ENCODE results near the gene CCDC137. TPM values are rescaled to one million over a fixed set of nuclear protein-coding genes. Genes with fewer than 3 reads are reported as not detected.

Gene CCDC137
- total and polyA plus RNA-seq, 2 experiments from 2014 or later: 11.7 to 22.8 TPM

DNA sequence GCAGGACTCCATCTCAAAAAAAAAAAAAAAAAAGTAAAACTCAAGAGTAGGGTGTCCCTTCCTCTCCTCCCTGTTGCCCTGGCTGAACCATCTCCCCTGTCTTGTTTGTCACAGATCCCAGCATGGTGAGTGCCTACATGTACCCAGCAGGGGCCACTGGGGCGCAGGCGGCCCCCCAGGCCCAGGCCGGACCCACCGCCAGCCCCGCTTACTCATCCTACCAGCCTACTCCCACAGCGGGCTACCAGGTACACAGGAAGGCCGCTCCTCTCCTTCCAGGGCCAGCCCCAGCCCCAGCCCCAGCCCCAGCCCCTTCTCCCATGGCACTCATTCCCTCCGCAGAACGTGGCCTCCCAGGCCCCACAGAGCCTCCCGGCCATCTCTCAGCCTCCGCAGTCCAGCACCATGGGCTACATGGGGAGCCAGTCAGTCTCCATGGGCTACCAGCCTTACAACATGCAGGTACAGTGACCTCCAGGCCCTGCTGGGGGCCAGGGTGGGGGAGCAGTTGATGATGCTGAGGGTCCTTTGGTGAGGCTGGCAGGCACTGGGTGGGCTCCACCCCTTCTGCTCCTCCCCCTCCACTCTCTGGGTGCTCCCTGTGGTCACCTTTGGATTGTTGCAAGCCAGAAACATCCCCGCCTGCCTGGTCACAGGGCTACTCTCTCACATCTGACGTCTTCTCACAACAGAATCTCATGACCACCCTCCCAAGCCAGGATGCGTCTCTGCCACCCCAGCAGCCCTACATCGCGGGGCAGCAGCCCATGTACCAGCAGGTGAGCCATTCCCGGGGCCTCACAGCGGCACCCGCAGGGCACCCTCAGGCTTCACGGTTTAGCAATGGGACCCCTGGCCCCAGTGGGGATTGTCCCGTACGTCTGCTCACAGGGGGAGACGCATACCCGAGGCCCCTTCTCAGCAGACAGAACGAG lies 34.1 kb downstream of the CCDC137 start:
- TF ChIP-seq EZH2 (IDR thresholded peaks at IDR 0.05; ENCODE audit: insufficient read depth, poor library complexity, severe bottlenecking): no peak
- TF ChIP-seq EZH2phosphoT487 (IDR thresholded peaks at IDR 0.05; ENCODE audit: insufficient read depth, low read depth): no peak
- WGBS, 2 experiments (ENCODE audit: low coverage in 1 of 2, low lambda C conversion rate in 2 of 2, missing lambda C conversion rate in 2 of 2): 79 to 83% methylated on average over 24 to 25 of the region's 25 CpGs

DNA sequence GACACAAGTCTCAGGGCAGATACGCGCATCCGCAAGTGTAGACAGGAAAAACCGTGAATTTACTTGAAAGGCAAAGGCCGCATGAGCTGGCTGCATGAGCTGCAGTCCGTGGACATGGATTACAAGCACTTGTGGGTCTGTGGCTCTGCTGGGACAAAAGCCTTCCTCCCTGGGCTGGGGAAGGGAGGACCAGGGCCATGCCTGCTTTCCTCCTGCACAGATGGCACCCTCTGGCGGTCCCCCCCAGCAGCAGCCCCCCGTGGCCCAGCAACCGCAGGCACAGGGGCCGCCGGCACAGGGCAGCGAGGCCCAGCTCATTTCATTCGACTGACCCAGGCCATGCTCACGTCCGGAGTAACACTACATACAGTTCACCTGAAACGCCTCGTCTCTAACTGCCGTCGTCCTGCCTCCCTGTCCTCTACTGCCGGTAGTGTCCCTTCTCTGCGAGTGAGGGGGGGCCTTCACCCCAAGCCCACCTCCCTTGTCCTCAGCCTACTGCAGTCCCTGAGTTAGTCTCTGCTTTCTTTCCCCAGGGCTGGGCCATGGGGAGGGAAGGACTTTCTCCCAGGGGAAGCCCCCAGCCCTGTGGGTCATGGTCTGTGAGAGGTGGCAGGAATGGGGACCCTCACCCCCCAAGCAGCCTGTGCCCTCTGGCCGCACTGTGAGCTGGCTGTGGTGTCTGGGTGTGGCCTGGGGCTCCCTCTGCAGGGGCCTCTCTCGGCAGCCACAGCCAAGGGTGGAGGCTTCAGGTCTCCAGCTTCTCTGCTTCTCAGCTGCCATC lies 34.9 kb downstream of the CCDC137 start:
- peaks cover 7% of the 10 kb centered on the region; the same call in 1 of the 2 replicates for H3K36me3 ChIP-seq (ENCODE audit: low read depth)
- peaks cover 14% of the 10 kb centered on the region; the same call in 1 of the 2 replicates for H3K4me1 ChIP-seq (ENCODE audit: insufficient read depth)
- in situ Hi-C loops (cut with MboI): no loop called here
- TF ChIP-seq EZH2phosphoT487 (IDR thresholded peaks at IDR 0.05; ENCODE audit: insufficient read depth, low read depth) (no peak), EZH2 (IDR thresholded peaks at IDR 0.05; ENCODE audit: insufficient read depth, poor library complexity, severe bottlenecking) (no peak)
- peaks cover 83% of the 10 kb centered on the region for H3K79me2 ChIP-seq (ENCODE audit: insufficient read depth)
- H3K27me3 ChIP-seq (replicated peaks; ENCODE audit: insufficient read depth): no peaks in the 10 kb centered on the region
- H3K9me3 ChIP-seq (ENCODE audit: low read depth): no peaks in the 10 kb centered on the region
- peak overlapping the region; percentile 98 for H3K9ac ChIP-seq
- H3F3A ChIP-seq (ENCODE audit: insufficient read depth): peaks cover 12% of the 10 kb centered on the region; the same call in 1 of the 2 replicates
- peak overlapping the region; percentile 96 for H3K27ac ChIP-seq
- H4K20me1 ChIP-seq (ENCODE audit: insufficient read depth): no peaks in the 10 kb centered on the region
- peak; percentile 56 for DNase-seq
- peak overlapping the region; percentile 93 for H3K4me2 ChIP-seq (ENCODE audit: unreplicated experiment)
- H3K4me3 ChIP-seq: peak overlapping the region; percentile 82
- WGBS, 2 experiments (ENCODE audit: low coverage in 1 of 2, low lambda C conversion rate in 2 of 2, missing lambda C conversion rate in 2 of 2): 60 to 66% methylated on average over 18 to 22 of the region's 23 CpGs
- no peaks in the 10 kb centered on the region for H3K9me2 ChIP-seq (ENCODE audit: insufficient read depth)
- no peak overlapping the region for H2AFZ ChIP-seq

More for the DNA sequence above, 34.1 kb downstream of the CCDC137 start:
- Histone ChIP-seq H3K9me2 (ENCODE audit: insufficient read depth) (no peaks in the 10 kb centered on the region), H3F3A (ENCODE audit: insufficient read depth) (peaks cover 12% of the 10 kb centered on the region; the same call in 1 of the 2 replicates), H3K79me2 (ENCODE audit: insufficient read depth) (peaks cover 87% of the 10 kb centered on the region), H3K36me3 (ENCODE audit: low read depth) (peaks cover 7% of the 10 kb centered on the region; the same call in 1 of the 2 replicates), H3K4me2 (ENCODE audit: unreplicated experiment) (no peak overlapping the region), H3K9ac (peak overlapping the region; percentile 98), H3K4me1 (ENCODE audit: insufficient read depth) (peaks cover 14% of the 10 kb centered on the region; the same call in 1 of the 2 replicates), H2AFZ (no peak overlapping the region), H3K27me3 (replicated peaks; ENCODE audit: insufficient read depth) (no peaks in the 10 kb centered on the region), H3K4me3 (no peak overlapping the region), H3K27ac (0 out of 2 replicates have a peak overlapping the region, but pooled peaks have one; percentile 96), H3K9me3 (ENCODE audit: low read depth) (no peaks in the 10 kb centered on the region), H4K20me1 (ENCODE audit: insufficient read depth) (no peaks in the 10 kb centered on the region)
- no peak for DNase-seq
- in situ Hi-C loops (cut with MboI): no loop called here

DNA sequence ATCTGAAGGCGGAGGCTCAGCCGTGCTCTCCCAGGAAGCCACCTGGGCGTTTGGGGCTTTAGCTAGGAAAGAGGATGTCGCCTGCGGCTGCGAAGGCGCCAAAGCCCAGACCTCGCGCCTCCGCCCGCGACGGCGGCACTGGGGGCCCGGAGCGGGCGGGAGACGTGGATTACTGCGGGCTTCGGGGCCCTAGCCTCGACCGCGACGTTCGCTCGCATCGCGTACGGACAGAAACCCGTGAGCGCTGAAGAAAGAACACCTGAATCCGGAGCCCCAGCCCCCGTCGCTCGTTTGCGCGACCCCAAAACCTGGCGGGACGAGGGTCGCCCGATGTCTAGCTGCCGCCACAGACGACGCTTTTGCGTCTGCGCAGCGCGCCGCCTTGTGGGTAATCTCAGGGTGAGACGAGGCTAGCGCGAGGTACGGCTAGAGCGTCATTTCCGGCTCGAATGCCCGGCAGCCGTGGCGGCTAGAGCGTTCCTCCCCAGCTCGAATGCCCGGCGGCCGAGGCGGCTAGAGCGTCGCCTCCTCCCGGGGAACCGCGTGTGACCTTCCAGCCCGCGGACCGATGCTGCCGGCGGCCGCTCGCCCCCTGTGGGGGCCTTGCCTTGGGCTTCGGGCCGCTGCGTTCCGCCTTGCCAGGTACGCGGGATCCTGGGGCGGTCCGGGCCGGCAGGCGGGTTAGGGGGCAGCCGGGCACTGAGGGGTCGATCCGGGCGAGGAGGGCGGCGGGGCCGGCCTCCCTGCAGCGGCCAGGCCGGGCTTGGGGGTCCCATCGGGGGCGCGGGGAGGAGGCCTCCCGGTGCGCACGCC lies 36.6 kb downstream of the CCDC137 start, which contains the start of gene MRPL12:
Gene MRPL12 (plus strand): TSS at position 434 of the 813 bp plus-strand sequence. CDS start 135 bp downstream, at position 569.
- Histone ChIP-seq H3K4me3 (peak within 1 kb of the TSS; percentile 82), H3K27me3 (replicated peaks; ENCODE audit: insufficient read depth) (no peaks in the 10 kb centered on the region), H3K9ac (peak within 1 kb of the TSS; percentile 98), H2AFZ (peak within 1 kb of the TSS; percentile 62), H4K20me1 (ENCODE audit: insufficient read depth) (no peaks in the 10 kb centered on the region), H3F3A (ENCODE audit: insufficient read depth) (peaks cover 8% of the 10 kb centered on the region; the same call in 1 of the 2 replicates), H3K4me1 (ENCODE audit: insufficient read depth) (peaks cover 14% of the 10 kb centered on the region; the same call in 1 of the 2 replicates), H3K36me3 (ENCODE audit: low read depth) (peaks cover 4% of the 10 kb centered on the region; the same call in 1 of the 2 replicates), H3K9me3 (ENCODE audit: low read depth) (no peaks in the 10 kb centered on the region), H3K4me2 (ENCODE audit: unreplicated experiment) (peak within 1 kb of the TSS; percentile 93), H3K79me2 (ENCODE audit: insufficient read depth) (peaks cover 66% of the 10 kb centered on the region), H3K9me2 (ENCODE audit: insufficient read depth) (no peaks in the 10 kb centered on the region), H3K27ac (peak within 1 kb of the TSS; percentile 96)
- TF ChIP-seq EZH2phosphoT487 (IDR thresholded peaks at IDR 0.05; ENCODE audit: insufficient read depth, low read depth) (no peak), EZH2 (IDR thresholded peaks at IDR 0.05; ENCODE audit: insufficient read depth, poor library complexity, severe bottlenecking) (no peak)
- in situ Hi-C loops (cut with MboI): no loop called here
- WGBS, 2 experiments (ENCODE audit: low coverage in 1 of 2, low lambda C conversion rate in 2 of 2, missing lambda C conversion rate in 2 of 2): 0 to 3% methylated on average over 62 to 96 of the region's 102 CpGs
- DNase-seq: peak; percentile 98
